K562 (cell line): ENCODE data around the gene WAS. TPM values are rescaled to one million over a fixed set of nuclear protein-coding genes. Genes with fewer than 3 reads are reported as not detected.

Experiments used
- ATAC-seq: fragments of 200-7000 bp; cut with Tn5 transposase; 3 replicates; pipeline ENCODE4 v1.9.1; 2020; ENCODE audit warnings: moderate library complexity
- BruUV-seq: library from RNA; stranded (reverse); fragments of 400-500 nt; replicated peaks from 2 replicates; lab custom pipeline; 2021; lab: Mats Ljungman, UMichigan
- CTCF ChIA-PET: fragments of 300-600 bp; formaldehyde crosslinking; extraction: SDS; loops from one replicate; lab custom pipeline; 2021; ENCODE audit warnings: low intra/inter-chr PET ratio; lab: Yijun Ruan, JAX
- POLR2A ChIA-PET: fragments of 300-600, 350-650 bp; sonication (Branson Sonifier 250); formaldehyde crosslinking; extraction: SDS; loops from one replicate; lab custom pipeline; 2021; ENCODE audit warnings: antibody characterized with exemption, inconsistent platforms; lab: Yijun Ruan, JAX
- DNase-seq, 4 experiments: peaks; one replicate each; pipeline versions ENCODE4 v3.0.0 to v3.0.0-alpha.2; 2011 to 2018; ENCODE audit warnings: low spot score in 3 of 4, mixed read lengths in 3 of 4; ENCODE audit errors: extremely low read depth in 1 of 4
- FAIRE-seq: peaks from 2 replicates; lab custom pipeline; 2011; peaks lifted over from hg19 to GRCh38; lab: Jason Lieb, UNC
- H2AFZ ChIP-seq: 2 replicates; pipeline ENCODE4 v1.6.0; 2011; ENCODE audit warnings: low read depth, low read length, control low read depth, inconsistent platforms
- H3K27ac ChIP-seq: fragments of 200-600 bp; 3 replicates; pipeline ENCODE4 v1.8.0; 2011; ENCODE audit warnings: low read depth, mild to moderate bottlenecking, control low read depth, inconsistent platforms, low read length, moderate library complexity, mixed read lengths; ENCODE audit errors: extremely low read depth
- H3K27me3 ChIP-seq, 2 experiments: fragments of 300-600 bp in 1 of 2; 2 replicates in 1 of 2; 3 replicates in 1 of 2; pipeline versions ENCODE4 v1.6.0 to v1.8.0; 2011; ENCODE audit warnings: inconsistent platforms in 2 of 2, low read length in 2 of 2, mild to moderate bottlenecking in 1 of 2, mixed read lengths in 1 of 2, moderate library complexity in 1 of 2; ENCODE audit not compliant: control insufficient read depth in 2 of 2, insufficient read depth in 2 of 2
- H3K36me3 ChIP-seq: fragments of 300-600 bp; 3 replicates; pipeline ENCODE4 v1.8.0; 2011; ENCODE audit warnings: mild to moderate bottlenecking, low read length, inconsistent platforms; ENCODE audit not compliant: control insufficient read depth, insufficient read depth
- H3K4me1 ChIP-seq, 2 experiments: fragments of 200-600 bp in 1 of 2; replicated peaks in 1 of 2; 2 replicates in 1 of 2; 3 replicates in 1 of 2; pipeline versions ENCODE4 v1.5.1 to v1.8.0; 2011; ENCODE audit warnings: inconsistent platforms in 2 of 2, low read length in 2 of 2, mild to moderate bottlenecking in 1 of 2, mixed read lengths in 1 of 2, moderate library complexity in 1 of 2; ENCODE audit not compliant: control insufficient read depth in 2 of 2, insufficient read depth in 2 of 2
- H3K4me2 ChIP-seq: 2 replicates; pipeline ENCODE4 v1.6.1; 2011; ENCODE audit warnings: low read length, control low read depth, inconsistent platforms, mixed read lengths; ENCODE audit not compliant: insufficient read depth
- H3K4me3 ChIP-seq: fragments of 200-600 bp; sonication (generic), shearing (Covaris generic); 2 replicates; pipeline ENCODE4 v1.5.1; 2016; ENCODE audit warnings: control low read depth, inconsistent platforms
- H3K79me2 ChIP-seq: fragments of 200-600 bp; 3 replicates; pipeline ENCODE4 v1.8.0; 2011; ENCODE audit warnings: low read length, inconsistent platforms; ENCODE audit not compliant: control insufficient read depth, insufficient read depth
- H3K9ac ChIP-seq, 2 experiments: 2 replicates each; pipeline versions ENCODE4 v1.6.0 to v1.6.1; 2011; ENCODE audit warnings: low read depth in 2 of 2, low read length in 2 of 2, control low read depth in 1 of 2, inconsistent platforms in 1 of 2, mild to moderate bottlenecking in 1 of 2, mixed read lengths in 1 of 2; ENCODE audit not compliant: insufficient read depth in 1 of 2
- H3K9me1 ChIP-seq: one replicate; pipeline ENCODE4 v1.6.0; 2011; ENCODE audit warnings: inconsistent platforms, mild to moderate bottlenecking, low read length, moderate library complexity; ENCODE audit not compliant: control insufficient read depth, insufficient read depth
- H3K9me3 ChIP-seq: replicated peaks from 2 replicates; pipeline ENCODE4 v1.5.1; 2011; ENCODE audit warnings: low read depth, low read length, inconsistent platforms; ENCODE audit not compliant: control insufficient read depth, insufficient read depth
- H4K20me1 ChIP-seq: replicated peaks from 2 replicates; pipeline ENCODE4 v1.6.1; 2011; ENCODE audit warnings: low read length, inconsistent platforms, mixed read lengths; ENCODE audit not compliant: control insufficient read depth, insufficient read depth
- EGR1 ChIP-seq: fragments of 450-650 bp; conservative IDR thresholded peaks from 2 replicates; pipeline ENCODE4 v1.6.1; 2017; ENCODE audit warnings: mild to moderate bottlenecking
- FOXJ2 ChIP-seq: fragments of 200-800 bp; sonication (Bioruptor generic); IDR thresholded peaks from 2 replicates; pipeline ENCODE4 v1.6.1; 2016; ENCODE audit warnings: missing genetic modification characterization, missing compliant biosample characterization
- GTF2F1 ChIP-seq: IDR thresholded peaks from 2 replicates; pipeline ENCODE4 v1.6.1; 2011; ENCODE audit warnings: low read depth, low read length, improper control_type of control experiment
- IRF1 ChIP-seq: sonication (generic); formaldehyde crosslinking; IDR thresholded peaks from 2 replicates; pipeline ENCODE4 v1.8.0; 2022; ENCODE audit warnings: missing genetic modification reagents, mild to moderate bottlenecking, borderline replicate concordance
- MCM2 ChIP-seq: fragments of 450-650 bp; IDR thresholded peaks from 2 replicates; pipeline ENCODE4 v1.6.1; 2017; ENCODE audit warnings: low read depth, mild to moderate bottlenecking
- MTA3 ChIP-seq: fragments of 450-650 bp; formaldehyde crosslinking; IDR thresholded peaks from 2 replicates; pipeline ENCODE4 v1.6.1; 2017; ENCODE audit warnings: mild to moderate bottlenecking, borderline replicate concordance
- PHTF2 ChIP-seq: fragments of 250-450 bp; sonication (Bioruptor Pico); IDR thresholded peaks from 2 replicates; pipeline ENCODE4 v1.5.0; 2021; ENCODE audit warnings: mild to moderate bottlenecking
- PRPF4 ChIP-seq: fragments of 200-400 bp; formaldehyde crosslinking; IDR thresholded peaks from one replicate; pipeline ENCODE4 v1.6.1; 2017; ENCODE audit warnings: low read length, low read depth, mild to moderate bottlenecking; ENCODE audit not compliant: insufficient read depth, poor library complexity, severe bottlenecking
- TCFL5 ChIP-seq: fragments of 250-450 bp; sonication (Bioruptor Pico); conservative IDR thresholded peaks from 2 replicates; pipeline ENCODE4 v1.6.1; 2021; ENCODE audit warnings: mild to moderate bottlenecking, moderate library complexity, matching md5 sums
- THRA ChIP-seq: fragments of 450-650 bp; IDR thresholded peaks from 2 replicates; pipeline ENCODE4 v1.6.1; 2017; ENCODE audit warnings: mild to moderate bottlenecking, moderate library complexity
- TSC22D4 ChIP-seq: fragments of 450-650 bp; IDR thresholded peaks from 2 replicates; pipeline ENCODE4 v1.6.1; 2016; ENCODE audit warnings: missing genetic modification characterization, missing biosample characterization, control low read depth
- ZBTB33 ChIP-seq: sonication (generic); formaldehyde crosslinking; IDR thresholded peaks from 2 replicates; pipeline ENCODE4 v1.8.1; 2023; ENCODE audit warnings: mild to moderate bottlenecking, missing genetic modification reagents
- ZNF197 ChIP-seq: fragments of 200-800 bp; sonication (Bioruptor generic); IDR thresholded peaks from 2 replicates; pipeline ENCODE4 v1.6.1; 2016; ENCODE audit warnings: low read depth, missing genetic modification characterization, missing compliant biosample characterization
- WGBS: fragments of 100-300 bp; shearing (Covaris generic); methylation state at CpG from one replicate; pipeline ENCODE4 v1.1.6; 2016; ENCODE audit warnings: low coverage, mixed read lengths; ENCODE audit not compliant: insufficient coverage; ENCODE audit errors: missing lambda C conversion rate; 5-methylcytosine and 5-hydroxymethylcytosine counted together
- in situ Hi-C: fragments of 300-500 bp; cut with MboI; formaldehyde crosslinking; loops from 4 replicates; pipeline ENCODE4 v1.15.0; 2018; ENCODE audit warnings: inconsistent platforms, mixed read lengths
- intact Hi-C: fragments of 100-400 bp; cut with micrococcal nuclease; formaldehyde crosslinking; loops from 2 replicates; pipeline ENCODE4 v1.14.2; 2022
- polyA plus RNA-seq, 8 experiments: library from polyadenylated mRNA; depleted of rRNA in 4 of 8; stranded (reverse) in 5 of 8; unstranded in 3 of 8; fragments of >200 nt; fragmentation: Nextera tagmentation in 2 of 8; fragmentation: Illumina TruSeq in 1 of 8; extraction: Ambion mirVana in 2 of 8; extraction: Trizol in 1 of 8; gene quantifications; 2 replicates each; pipeline versions ENCODE4 v1.2.1 to v1.2.3, GENCODE V29; 2011 to 2014; ENCODE audit warnings: inconsistent platforms in 1 of 8, missing spikeins in 1 of 8
- total RNA-seq, 7 experiments: library from RNA; depleted of rRNA in 6 of 7; stranded (reverse); fragments of >200 nt in 6 of 7; fragmentation: Illumina TruSeq in 2 of 7; extraction: Trizol in 2 of 7; gene quantifications; 2 replicates each; pipeline versions ENCODE4 v1.2.1 to v1.2.3, GENCODE V29; 2011 to 2021; ENCODE audit warnings: low replicate concordance in 1 of 7

The WAS gene
- total and polyA plus RNA-seq, 9 of the 15 experiments (the other 6 are each of a cell fraction or from before 2014, with no cell fraction given): 0.11 to 16.1 (median 3.8) TPM

- no TSS peak for BruUV-seq
Observed at GRCh38 chrX:48703228-48703627, 19.6 kb downstream of the WAS start.

More at GRCh38 chrX:48703228-48703627, 19.6 kb downstream of the WAS start:
- FAIRE-seq: no peak
- no peak for TF ChIP-seq MCM2
- TF ChIP-seq PHTF2 (CRISPR knock-in tag): no peak
- TF ChIP-seq GTF2F1: no peak
- no peak for TF ChIP-seq THRA
- TF ChIP-seq MTA3: no peak
- no peak for TF ChIP-seq IRF1
- TF ChIP-seq TCFL5 (CRISPR knock-in tag): no peak
- TF ChIP-seq PRPF4: no peak
- TF ChIP-seq TSC22D4 (tag): no peak
- no peak for TF ChIP-seq FOXJ2 (tag)
- TF ChIP-seq ZNF197 (CRISPR knock-in tag): no peak
- TF ChIP-seq EGR1: no peak
- TF ChIP-seq ZBTB33: no peak
- Histone ChIP-seq H3K27ac (no peak overlapping the region; the same call in 2 of the 3 replicates), H3K27me3 (no peaks in the 10 kb centered on the region), H3K36me3 (peaks cover 100% of the 10 kb centered on the region), H3K79me2 (peaks cover 67% of the 10 kb centered on the region), H3K4me1 (peaks cover 29 to 31% of the 10 kb centered on the region in 2 experiments), H4K20me1 (peaks cover 15% of the 10 kb centered on the region), H3K4me3 (no peak overlapping the region), H3K9me1 (no peaks in the 10 kb centered on the region), H3K9ac (no peak overlapping the region), H3K4me2 (no peak overlapping the region), H2AFZ (no peak overlapping the region), H3K9me3 (no peaks in the 10 kb centered on the region)
- POLR2A ChIA-PET: interaction anchor here (0.6 to 1.2 kb wide), 3 partner anchors 12 to 34 kb away, joined by 3 to 4 read pairs (median 3); no protein-coding TSS in a partner anchor
- ATAC-seq: no peak
- WGBS: 87% methylated on average over 5 of the region's 7 CpGs
- in situ Hi-C loops (no loop called here), intact Hi-C loops (loop anchor here (5.0 kb wide), 1 partner anchor 34 kb away; no protein-coding TSS in a partner anchor)
- CTCF ChIA-PET: no interaction called here
- DNase-seq: no peak
